ENCODE results near the gene FANK1. TPM values are rescaled to one million over a fixed set of nuclear protein-coding genes. Genes with fewer than 3 reads are reported as not detected.

FANK1 gene
- total RNA-seq, 4 donors from 2014 or later, result 0.26 to 6.8 (median 4.6) TPM

DNA sequence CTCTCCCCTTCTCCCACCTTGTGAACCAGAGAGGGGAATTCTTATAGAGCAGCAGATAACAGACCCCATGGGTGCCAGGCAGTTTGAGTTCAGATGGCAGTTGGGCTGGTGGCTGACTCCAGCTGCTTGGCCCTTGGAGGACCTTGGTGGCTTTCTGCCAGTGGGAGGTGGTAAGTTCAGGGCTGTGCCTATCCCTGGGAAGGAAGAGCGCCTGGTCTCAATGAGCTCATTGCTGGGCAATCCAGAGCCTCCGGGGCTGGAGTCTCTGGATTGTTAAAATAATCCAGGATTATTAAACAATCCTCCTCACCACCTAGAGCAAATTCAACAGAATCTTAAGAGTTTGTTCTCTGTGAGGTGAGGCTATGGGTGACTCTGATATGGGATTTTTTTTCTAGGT lies 105.2 kb downstream of the FANK1 start:
- no peak for DNase-seq
- intact Hi-C loops (cut with DNase I; ENCODE audit: low total_unique reads), result no loop called here
- TF ChIP-seq, protein P1, sequence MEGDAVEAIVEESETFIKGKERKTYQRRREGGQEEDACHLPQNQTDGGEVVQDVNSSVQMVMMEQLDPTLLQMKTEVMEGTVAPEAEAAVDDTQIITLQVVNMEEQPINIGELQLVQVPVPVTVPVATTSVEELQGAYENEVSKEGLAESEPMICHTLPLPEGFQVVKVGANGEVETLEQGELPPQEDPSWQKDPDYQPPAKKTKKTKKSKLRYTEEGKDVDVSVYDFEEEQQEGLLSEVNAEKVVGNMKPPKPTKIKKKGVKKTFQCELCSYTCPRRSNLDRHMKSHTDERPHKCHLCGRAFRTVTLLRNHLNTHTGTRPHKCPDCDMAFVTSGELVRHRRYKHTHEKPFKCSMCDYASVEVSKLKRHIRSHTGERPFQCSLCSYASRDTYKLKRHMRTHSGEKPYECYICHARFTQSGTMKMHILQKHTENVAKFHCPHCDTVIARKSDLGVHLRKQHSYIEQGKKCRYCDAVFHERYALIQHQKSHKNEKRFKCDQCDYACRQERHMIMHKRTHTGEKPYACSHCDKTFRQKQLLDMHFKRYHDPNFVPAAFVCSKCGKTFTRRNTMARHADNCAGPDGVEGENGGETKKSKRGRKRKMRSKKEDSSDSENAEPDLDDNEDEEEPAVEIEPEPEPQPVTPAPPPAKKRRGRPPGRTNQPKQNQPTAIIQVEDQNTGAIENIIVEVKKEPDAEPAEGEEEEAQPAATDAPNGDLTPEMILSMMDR (IDR thresholded peaks at IDR 0.05), result no peak
- no peak for TF ChIP-seq POLR2A (IDR thresholded peaks at IDR 0.05)
- no peak overlapping the region for H3K27ac ChIP-seq
- H3K4me1 ChIP-seq, result no peaks in the 10 kb centered on the region
- no peak overlapping the region for H3K4me3 ChIP-seq
- no peaks in the 10 kb centered on the region for H3K36me3 ChIP-seq
- H3K9me3 ChIP-seq, result no peaks in the 10 kb centered on the region
- no peaks in the 10 kb centered on the region for H3K27me3 ChIP-seq

DNA sequence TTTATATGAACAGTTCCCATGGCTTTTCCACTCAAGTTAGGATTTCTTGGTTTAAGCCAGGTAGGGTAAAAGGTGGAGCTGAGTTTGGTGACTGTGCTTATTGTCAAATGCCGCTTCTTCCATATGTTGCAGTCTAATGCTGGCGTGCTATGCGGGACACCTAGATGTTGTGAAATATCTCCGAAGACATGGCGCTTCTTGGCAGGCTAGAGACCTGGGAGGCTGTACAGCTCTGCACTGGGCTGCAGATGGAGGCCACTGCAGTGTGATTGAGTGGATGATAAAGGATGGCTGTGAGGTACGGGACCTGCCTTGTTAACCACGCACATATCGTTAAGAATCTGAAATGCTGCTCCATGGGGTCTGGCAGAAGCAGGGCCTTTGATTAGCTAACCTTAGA lies 108.4 kb downstream of the FANK1 start:
- no peaks in the 10 kb centered on the region for H3K4me1 ChIP-seq
- intact Hi-C loops (cut with DNase I; ENCODE audit: low total_unique reads), result no loop called here

DNA sequence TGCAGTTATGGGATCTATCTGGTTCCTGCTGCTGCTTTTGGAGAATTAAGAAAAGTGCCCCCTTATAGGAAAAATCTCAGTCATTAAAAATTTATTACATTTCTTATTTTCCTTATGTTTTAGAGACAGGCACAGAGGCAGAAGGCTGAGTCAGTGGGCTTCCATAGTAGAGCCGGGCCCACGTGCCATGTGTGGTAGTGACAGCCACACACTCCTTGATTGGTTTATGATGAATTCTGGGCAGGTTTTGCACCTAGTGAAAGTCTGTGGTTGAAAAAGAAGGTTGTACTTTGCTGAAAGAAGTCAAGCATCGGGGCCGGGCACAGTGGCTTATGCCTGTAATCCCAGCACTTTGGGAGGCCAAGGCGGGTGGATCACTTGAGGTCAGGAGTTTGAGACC lies 109.9 kb downstream of the FANK1 start:
- H3K4me1 ChIP-seq, result no peaks in the 10 kb centered on the region
- no peaks in the 10 kb centered on the region for H3K9me3 ChIP-seq
- no peak overlapping the region for H3K4me3 ChIP-seq
- no peak overlapping the region for H3K27ac ChIP-seq
- no peak for DNase-seq
- no peaks in the 10 kb centered on the region for H3K27me3 ChIP-seq
- intact Hi-C loops (cut with DNase I; ENCODE audit: low total_unique reads), result no loop called here
- TF ChIP-seq, protein P1 (IDR thresholded peaks at IDR 0.05), result no peak
- no peak for TF ChIP-seq POLR2A (IDR thresholded peaks at IDR 0.05)
- H3K36me3 ChIP-seq, result no peaks in the 10 kb centered on the region

More for the DNA sequence above, 108.4 kb downstream of the FANK1 start:
- H3K4me3 ChIP-seq, result no peak overlapping the region
- H3K9me3 ChIP-seq, result no peaks in the 10 kb centered on the region
- no peak for DNase-seq
- TF ChIP-seq POLR2A (IDR thresholded peaks at IDR 0.05), result no peak
- no peaks in the 10 kb centered on the region for H3K36me3 ChIP-seq
- no peaks in the 10 kb centered on the region for H3K27me3 ChIP-seq
- H3K27ac ChIP-seq, result no peak overlapping the region

DNA sequence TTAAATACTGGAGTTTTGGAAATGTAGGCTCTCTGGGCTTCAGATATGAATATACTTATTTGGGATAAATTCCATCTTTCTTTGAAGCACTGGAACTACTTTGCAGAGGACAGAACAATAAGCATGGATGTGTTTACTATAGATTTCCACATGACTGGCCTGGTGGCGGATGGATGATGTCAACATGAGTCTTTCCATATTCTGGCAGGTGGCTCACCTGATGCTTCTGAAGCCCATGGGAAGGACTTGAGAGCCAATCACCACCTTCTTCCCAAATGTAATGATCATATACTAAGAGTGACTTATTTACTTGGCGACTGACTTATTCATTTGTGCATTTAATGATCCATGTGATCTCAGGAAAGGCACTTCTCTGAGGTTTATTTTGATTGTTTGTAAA lies 110.5 kb downstream of the FANK1 start:
- Histone ChIP-seq H3K27ac (no peak overlapping the region), H3K9me3 (no peaks in the 10 kb centered on the region), H3K36me3 (no peaks in the 10 kb centered on the region), H3K4me1 (no peaks in the 10 kb centered on the region), H3K27me3 (no peaks in the 10 kb centered on the region), H3K4me3 (no peak overlapping the region)
- no peak for DNase-seq
- intact Hi-C loops (cut with DNase I; ENCODE audit: low total_unique reads), result no loop called here
- TF ChIP-seq, protein P1 (IDR thresholded peaks at IDR 0.05), result no peak
- TF ChIP-seq POLR2A (IDR thresholded peaks at IDR 0.05), result no peak

DNA sequence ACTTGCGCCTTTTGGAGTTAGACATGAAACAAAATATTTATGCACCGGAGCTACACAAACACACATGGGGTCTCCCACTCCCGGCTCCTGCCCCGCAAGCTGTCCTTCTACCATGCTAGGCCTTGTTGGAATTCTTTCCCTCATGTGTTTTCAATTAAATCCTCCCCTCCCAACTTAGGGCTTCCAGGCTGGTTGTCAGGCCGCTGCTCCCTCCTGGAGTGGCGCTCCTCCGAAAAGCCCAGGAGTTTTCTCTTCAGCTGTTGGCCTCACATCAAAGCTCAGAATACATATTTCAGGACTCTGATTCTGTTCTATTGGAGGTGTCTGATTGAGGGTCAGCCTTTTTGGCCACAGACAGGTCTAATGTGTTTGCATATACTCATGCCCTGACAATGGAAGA lies 113.3 kb downstream of the FANK1 start:
- Histone ChIP-seq H3K9me3 (no peaks in the 10 kb centered on the region), H3K27me3 (no peaks in the 10 kb centered on the region), H3K4me3 (no peak overlapping the region), H3K27ac (no peak overlapping the region), H3K4me1 (no peaks in the 10 kb centered on the region), H3K36me3 (no peaks in the 10 kb centered on the region)
- TF ChIP-seq, protein P1 (IDR thresholded peaks at IDR 0.05), result no peak
- no peak for TF ChIP-seq POLR2A (IDR thresholded peaks at IDR 0.05)
- no peak for DNase-seq
- intact Hi-C loops (cut with DNase I; ENCODE audit: low total_unique reads), result no loop called here

DNA sequence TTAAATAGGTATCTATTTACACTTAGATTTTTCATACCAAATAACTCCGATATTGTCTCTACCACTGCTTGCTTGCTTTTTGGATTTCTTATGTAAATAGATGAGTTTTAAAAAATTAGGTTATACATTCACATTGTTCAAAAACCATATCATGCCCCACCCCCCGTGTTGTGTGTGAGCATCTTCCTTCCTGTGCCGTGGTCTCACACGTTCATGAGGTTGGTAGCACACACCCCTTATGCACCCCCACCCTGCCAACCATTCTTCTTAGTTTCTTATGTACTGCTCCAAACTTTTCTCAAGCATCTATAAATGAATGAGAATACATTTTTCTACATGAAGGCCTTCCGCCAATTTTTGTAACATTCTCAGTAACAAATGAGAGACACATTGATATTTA lies 115.6 kb downstream of the FANK1 start:
- no peaks in the 10 kb centered on the region for H3K9me3 ChIP-seq
- no peak for TF ChIP-seq POLR2A (IDR thresholded peaks at IDR 0.05)
- TF ChIP-seq, protein P1 (IDR thresholded peaks at IDR 0.05), result no peak
- H3K4me1 ChIP-seq, result no peaks in the 10 kb centered on the region
- H3K36me3 ChIP-seq, result no peaks in the 10 kb centered on the region
- intact Hi-C loops (cut with DNase I; ENCODE audit: low total_unique reads), result no loop called here
- H3K4me3 ChIP-seq, result no peak overlapping the region
- no peak for DNase-seq
- H3K27ac ChIP-seq, result no peak overlapping the region
- H3K27me3 ChIP-seq, result no peaks in the 10 kb centered on the region

Data from uterus (tissue), 4 donors.